GM13977 (cell line): ENCODE data around the gene H6PD.

Experiments used
- DNase-seq: peaks from one replicate; pipeline ENCODE4 v3.0.0; 2012; ENCODE audit warnings: low spot score
- CTCF ChIP-seq: IDR thresholded peaks from 2 replicates; pipeline ENCODE4 v1.5.1; 2012; ENCODE audit warnings: mild to moderate bottlenecking, control low read depth; ENCODE audit not compliant: insufficient read depth; ENCODE audit errors: extremely low read depth, missing control alignments
- in situ Hi-C: fragments of 300-500 bp; cut with MboI; formaldehyde crosslinking; loops from one replicate; pipeline ENCODE4 v1.12.0; 2022; ENCODE audit warnings: low sequenced_read_pairs, low pct_unique_long_range_greater_than_20kb, mixed read lengths, inconsistent platforms; ENCODE audit not compliant: unreplicated experiment

The H6PD gene

GRCh38 chr1:9258629-9259028 lies 24.1 kb downstream of the H6PD start:
- in situ Hi-C loops: no loop called here
- TF ChIP-seq CTCF: no peak

GRCh38 chr1:9260059-9260766 lies 25.6 kb downstream of the H6PD start:
- in situ Hi-C loops: no loop called here
- no peak for TF ChIP-seq CTCF
- no peak for DNase-seq

More at GRCh38 chr1:9258629-9259028, 24.1 kb downstream of the H6PD start:
- DNase-seq: no peak

- in situ Hi-C loops: no loop called here
- DNase-seq: no peak
- no peak for TF ChIP-seq CTCF
Measured at GRCh38 chr1:9261496-9261895, 26.9 kb downstream of the H6PD start.

- DNase-seq: no peak
- in situ Hi-C loops: no loop called here
- no peak for TF ChIP-seq CTCF
Measured at GRCh38 chr1:9262096-9262986, 27.8 kb downstream of the H6PD start.

- no peak for DNase-seq
- in situ Hi-C loops: no loop called here
- TF ChIP-seq CTCF: no peak
Measured at GRCh38 chr1:9263276-9263855, 28.8 kb downstream of the H6PD start.

- TF ChIP-seq CTCF: no peak
- in situ Hi-C loops: no loop called here
- no peak for DNase-seq
Measured at GRCh38 chr1:9263984-9264872, 29.7 kb downstream of the H6PD start.
